Fibroblast of skin of left biceps (primary cell): ENCODE results near the gene LCE2B.
A peak's percentile ranks its signal among the peaks of the same experiment; 100 is the strongest.
"Not testable (repeated sequence)": the region's sequence is repeated elsewhere in the genome, so short reads cannot be mapped to it uniquely, and the experiment has no call there.

Experiments used
- DNase-seq, 2 experiments: peaks; one replicate each; pipeline ENCODE4 v3.0.0-alpha.2; 2013; ENCODE audit warnings: low read depth in 2 of 2

The LCE2B gene, protein sequence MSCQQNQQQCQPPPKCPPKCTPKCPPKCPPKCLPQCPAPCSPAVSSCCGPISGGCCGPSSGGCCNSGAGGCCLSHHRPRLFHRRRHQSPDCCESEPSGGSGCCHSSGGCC

GRCh38 chr1:152685823-152686222 lies at the start of gene LCE2B:
Gene LCE2B (plus strand): TSS chr1:152686123. CDS start chr1:152686844, 721 bp downstream.
- DNase-seq = not testable (repeated sequence)

DNA sequence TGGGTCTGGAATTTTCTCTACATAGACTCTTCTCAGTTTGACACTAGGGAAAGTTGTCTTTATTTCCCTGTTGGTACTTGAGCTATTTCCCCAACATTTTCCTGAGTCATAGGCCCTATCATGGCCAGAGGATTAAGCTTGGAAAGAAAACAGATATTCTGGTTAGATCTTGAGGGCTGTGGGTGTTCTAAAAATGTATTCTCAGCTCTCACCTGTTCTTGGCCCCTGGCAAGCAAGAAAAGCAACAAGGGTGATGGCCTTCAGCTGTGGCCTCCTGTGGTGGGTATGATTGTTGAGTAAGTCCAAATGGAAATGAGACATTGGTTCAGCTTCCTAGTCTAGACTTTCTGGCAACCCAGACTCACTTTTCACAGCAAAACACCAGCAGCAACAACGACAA lies 45.6 kb upstream of the LCE2B start:
- DNase-seq = no peak

GRCh38 chr1:152643945-152644344 lies 42.0 kb upstream of the LCE2B start:
- DNase-seq = no peak

DNA sequence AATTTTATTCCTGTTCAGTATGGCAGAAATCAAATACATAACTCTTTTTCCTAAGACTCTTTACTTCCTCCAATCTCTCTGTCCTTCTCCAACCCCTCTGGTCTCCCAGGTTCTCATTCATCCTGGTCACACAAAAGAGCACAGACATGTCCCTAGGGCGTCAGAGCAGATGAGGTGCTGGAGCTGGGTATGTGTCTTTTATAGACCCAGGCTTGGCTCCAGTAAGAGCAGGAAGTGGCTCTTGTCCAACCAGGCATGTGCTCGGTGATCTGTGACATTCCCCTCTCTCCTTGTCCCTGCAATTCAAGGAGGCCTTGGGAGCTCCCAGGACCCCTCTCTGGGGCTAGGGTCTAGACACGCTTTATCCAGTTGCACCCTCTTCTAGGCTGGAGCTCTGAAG lies 40.8 kb upstream of the LCE2B start:
- no peak for DNase-seq

- DNase-seq = no peak
These were observed 39.3 kb upstream of the LCE2B start for GRCh38 chr1:152646656-152647055.

DNA sequence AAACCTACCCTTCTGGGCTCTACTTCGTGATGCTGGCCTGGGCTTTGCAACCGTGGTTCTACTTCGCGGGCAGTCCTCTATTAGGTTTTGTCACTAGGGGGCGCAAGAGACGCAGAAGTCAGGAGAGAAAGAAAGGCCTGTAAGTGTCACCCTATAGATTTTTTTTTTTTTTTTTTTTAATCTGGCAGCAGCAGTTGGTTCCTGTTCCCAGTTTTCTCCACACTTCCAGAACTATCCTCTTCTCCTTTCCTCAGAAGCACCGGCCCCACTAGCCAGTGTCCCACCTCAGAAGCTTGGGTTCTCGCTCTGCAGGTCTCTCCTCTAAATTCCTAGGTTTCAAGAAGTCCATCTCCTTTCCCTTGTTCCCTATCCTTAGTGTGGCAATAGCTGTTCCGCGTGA lies 31.8 kb upstream of the LCE2B start:
- DNase-seq = peak in 1 of 2 experiments; percentile 5

- DNase-seq = no peak
These were observed 29.5 kb upstream of the LCE2B start for GRCh38 chr1:152656459-152656858.

DNA sequence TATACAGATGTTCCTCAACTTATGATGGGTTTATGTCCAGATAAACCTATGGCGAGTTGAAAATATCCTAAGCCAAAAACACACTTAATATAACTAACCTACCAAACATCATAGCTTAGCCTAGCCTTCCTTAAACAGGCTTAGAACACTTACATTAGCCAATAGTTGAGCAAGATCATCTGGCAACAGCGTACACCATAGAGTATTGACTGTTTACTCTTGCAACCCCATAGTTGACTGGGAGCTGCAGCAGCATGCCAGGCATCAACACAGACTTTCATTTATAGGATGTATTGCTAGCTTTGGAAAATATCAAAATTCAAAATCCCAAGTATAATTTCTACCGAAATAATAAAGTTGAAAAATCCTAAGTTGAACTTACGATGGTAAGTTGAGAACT lies 28.2 kb upstream of the LCE2B start:
- no peak for DNase-seq

- DNase-seq = no peak
These were observed 27.3 kb upstream of the LCE2B start for GRCh38 chr1:152658649-152659048.

DNA sequence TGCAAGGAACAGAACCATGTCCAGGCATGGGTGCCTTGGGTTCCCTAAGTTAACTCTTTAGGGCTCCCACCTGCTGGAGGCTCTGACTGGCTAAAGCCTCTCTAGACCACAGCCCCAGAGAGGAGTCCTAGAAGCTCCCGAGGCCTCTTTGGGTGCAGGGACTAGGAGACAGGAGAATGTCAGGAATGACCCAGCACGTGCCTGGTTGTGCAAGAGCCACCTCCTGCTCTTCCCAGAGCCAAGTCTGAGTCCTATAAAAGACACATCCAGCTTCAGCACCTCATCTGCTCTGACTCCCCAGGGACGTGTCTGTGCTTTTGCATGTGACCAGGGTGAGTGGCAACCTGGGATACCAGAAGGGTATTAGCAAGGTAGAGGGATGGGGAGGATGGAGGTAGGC lies 22.8 kb upstream of the LCE2B start, which contains the start of gene LCE2D:
Gene LCE2D, plus strand, starts transcription at position 283 of the 400 bp plus-strand sequence. CDS start 726 bp downstream, outside the sequence.
- no peak for DNase-seq

GRCh38 chr1:152666171-152666570 lies 19.8 kb upstream of the LCE2B start:
- DNase-seq = not testable (repeated sequence)

- DNase-seq = no peak
These were observed 18.3 kb upstream of the LCE2B start for GRCh38 chr1:152667648-152668047.

GRCh38 chr1:152673016-152673415 lies 12.9 kb upstream of the LCE2B start:
- no peak for DNase-seq

- not testable (repeated sequence) for DNase-seq
These were observed 10.9 kb upstream of the LCE2B start, which contains the start of gene LCE2C for GRCh38 chr1:152674983-152675382. Gene LCE2C (plus strand): TSS chr1:152675279. CDS start chr1:152676016, 737 bp downstream.

- no peak for DNase-seq
These were observed 6.5 kb upstream of the LCE2B start for GRCh38 chr1:152679459-152679858.

- DNase-seq = no peak
These were observed 4.3 kb upstream of the LCE2B start for GRCh38 chr1:152681616-152682015.

DNA sequence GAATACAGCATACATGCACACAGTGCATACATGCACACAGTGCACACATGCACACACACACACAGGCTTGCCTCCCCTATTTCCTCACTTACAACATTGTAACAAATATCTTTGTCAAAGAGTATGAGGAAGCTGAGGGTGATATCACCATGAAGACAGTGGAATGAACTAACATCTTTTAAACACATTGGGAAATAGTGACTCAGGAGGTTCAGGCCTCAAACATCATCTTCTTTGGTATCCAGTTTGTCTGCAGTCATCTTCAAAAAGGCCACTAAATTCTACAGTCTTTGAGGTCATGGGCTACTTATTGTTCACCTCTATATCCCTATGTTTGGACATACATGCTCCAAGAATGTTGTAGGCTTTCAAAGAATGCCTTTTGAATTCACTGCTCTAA lies 2.1 kb upstream of the LCE2B start:
- DNase-seq = no peak

DNA sequence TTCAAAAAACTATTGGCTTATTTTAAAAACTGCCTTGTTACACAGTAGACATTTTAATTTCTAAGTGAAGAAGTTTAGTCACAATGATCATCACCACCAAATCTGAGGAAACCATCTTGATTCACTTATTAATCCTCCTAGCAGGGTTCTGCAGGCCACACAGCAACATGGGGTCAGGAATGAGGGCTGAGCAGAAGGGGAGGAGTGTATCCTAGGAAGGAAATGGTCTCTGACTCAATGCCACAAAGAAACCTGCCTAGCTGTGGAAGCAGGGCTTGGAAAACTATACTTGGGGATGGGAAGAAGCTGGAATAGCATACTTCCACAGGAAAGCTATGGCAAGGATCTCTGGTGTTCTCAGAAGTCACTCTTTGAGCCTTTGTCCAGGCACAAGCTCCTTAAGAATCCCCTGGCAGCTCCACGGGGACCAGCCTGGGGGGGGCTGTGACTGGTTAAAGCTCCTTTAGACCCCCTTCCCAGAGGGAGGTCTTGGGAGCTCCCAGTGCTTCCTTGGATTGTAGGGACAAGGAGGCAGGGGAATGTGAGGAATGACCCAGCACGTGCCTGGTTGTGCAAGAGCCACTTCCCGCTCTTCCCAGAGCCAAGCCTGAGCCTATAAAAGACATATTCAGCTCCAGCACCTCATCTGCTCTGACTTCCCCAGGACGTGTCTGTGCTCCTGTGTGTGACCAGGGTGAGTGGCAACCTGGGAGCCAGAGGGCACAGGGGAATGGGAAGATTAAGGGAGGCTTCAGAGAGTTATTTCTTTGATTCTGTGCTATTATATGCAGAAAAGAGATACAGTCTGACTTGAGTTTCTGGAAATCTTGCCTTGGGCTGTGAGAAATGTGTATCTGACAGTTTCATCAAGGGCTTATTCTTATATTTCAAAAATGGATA lies 12.0 kb downstream of the LCE2B start, which contains the start of gene LCE2A:
Gene LCE2A, plus strand, starts transcription at position 645 of the 900 bp plus-strand sequence. CDS start 557 bp downstream, outside the sequence.
- DNase-seq = no peak

GRCh38 chr1:152699746-152700145 lies 13.8 kb downstream of the LCE2B start:
- no peak for DNase-seq

DNA sequence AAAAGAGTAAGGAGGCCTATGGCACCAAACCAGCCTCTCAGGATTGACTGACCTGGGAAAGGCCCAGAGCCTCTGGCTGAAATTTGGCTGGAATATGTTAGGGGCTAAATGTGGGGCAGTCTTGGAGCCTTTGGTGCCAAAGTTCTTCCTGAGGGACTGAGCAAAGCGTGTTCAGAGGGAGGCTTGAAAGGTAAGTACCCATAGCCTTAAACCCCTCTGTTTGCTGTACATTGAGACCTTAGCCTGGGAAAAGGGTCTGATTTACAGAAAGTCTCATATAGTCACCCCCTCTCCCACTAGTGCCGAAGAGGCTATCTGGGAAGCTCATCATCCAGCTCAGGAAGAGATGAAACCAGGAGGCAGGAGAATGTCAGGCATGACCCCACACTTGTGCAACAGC lies 21.9 kb downstream of the LCE2B start, which contains the start of gene LCE4A:
Gene LCE4A, plus strand, starts transcription at position 301 of the 400 bp plus-strand sequence. CDS start 916 bp downstream, outside the sequence.
- no peak for DNase-seq

GRCh38 chr1:152718238-152718637 lies 32.3 kb downstream of the LCE2B start:
- no peak for DNase-seq

GRCh38 chr1:152725261-152725660 lies 39.3 kb downstream of the LCE2B start:
- no peak for DNase-seq

DNA sequence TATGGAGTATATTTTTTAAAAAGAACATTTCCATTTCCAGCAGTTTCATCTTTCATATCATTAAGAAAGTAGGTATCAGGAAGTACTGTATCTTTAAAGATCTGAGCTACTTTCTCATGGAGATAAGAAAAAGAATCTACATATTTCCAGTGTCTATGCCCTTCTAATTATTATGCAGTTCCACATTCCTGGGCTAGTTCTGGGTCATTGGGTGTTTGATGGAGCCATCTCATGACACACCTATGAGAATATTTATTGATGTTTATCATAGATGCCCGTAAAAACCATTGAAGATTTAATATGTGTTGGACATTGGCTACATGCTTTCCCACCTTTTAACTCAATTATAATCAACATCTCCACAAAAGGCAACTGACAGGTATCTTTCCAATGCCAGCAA lies 43.1 kb downstream of the LCE2B start:
- no peak for DNase-seq
